HepG2 (cell line): ENCODE measurements around the gene MAPK6. TPM values are rescaled to one million over a fixed set of nuclear protein-coding genes. Genes with fewer than 3 reads are reported as not detected.

Source experiments
- HNF4A ChIP-seq: sonication (generic); formaldehyde crosslinking; IDR thresholded peaks from 2 replicates; pipeline ENCODE4 v1.4.0; 2020; ENCODE audit warnings: missing genetic modification reagents
- KDM2A ChIP-seq: sonication (generic); formaldehyde crosslinking; IDR thresholded peaks from 2 replicates; pipeline ENCODE4 v1.4.0; 2020; ENCODE audit warnings: low read depth, missing genetic modification reagents, borderline replicate concordance
- MAF1 ChIP-seq: sonication (generic); formaldehyde crosslinking; IDR thresholded peaks from 2 replicates; pipeline ENCODE4 v1.5.0; 2020; ENCODE audit warnings: missing genetic modification reagents, borderline replicate concordance
- MLX ChIP-seq: IDR thresholded peaks from 2 replicates; pipeline ENCODE4 v1.6.1; 2016
- NFIB ChIP-seq: sonication (generic); formaldehyde crosslinking; IDR thresholded peaks from 2 replicates; pipeline ENCODE4 v1.9.0; 2021; ENCODE audit warnings: missing genetic modification reagents, mild to moderate bottlenecking, borderline replicate concordance
- NR1H2 ChIP-seq: sonication (generic); formaldehyde crosslinking; IDR thresholded peaks from 2 replicates; pipeline ENCODE4 v1.8.1; 2022; ENCODE audit warnings: low read depth, missing genetic modification reagents, borderline replicate concordance
- PLRG1 ChIP-seq: fragments of 450-650 bp; conservative IDR thresholded peaks from 2 replicates; pipeline ENCODE4 v1.6.1; 2016
- SAFB2 ChIP-seq: sonication (generic); formaldehyde crosslinking; IDR thresholded peaks from 2 replicates; pipeline ENCODE4 v1.5.1; 2020; ENCODE audit warnings: missing genetic modification reagents, low read depth, mild to moderate bottlenecking, borderline replicate concordance
- SALL1 ChIP-seq: sonication (generic); formaldehyde crosslinking; IDR thresholded peaks from 2 replicates; pipeline ENCODE4 v1.8.0; 2022; ENCODE audit warnings: mild to moderate bottlenecking, missing genetic modification reagents
- SAP130 ChIP-seq: IDR thresholded peaks from 2 replicates; pipeline ENCODE4 v1.6.1; 2016; ENCODE audit warnings: low read depth
- SMAD3 ChIP-seq: sonication (generic); formaldehyde crosslinking; IDR thresholded peaks from 2 replicates; pipeline ENCODE4 v1.4.0; 2020; ENCODE audit warnings: missing genetic modification reagents
- SSRP1 ChIP-seq: IDR thresholded peaks from 2 replicates; pipeline ENCODE4 v1.6.1; 2016; ENCODE audit warnings: control low read depth
- SYNCRIP ChIP-seq: fragments of 200-400 bp; formaldehyde crosslinking; IDR thresholded peaks from 2 replicates; pipeline ENCODE4 v1.6.1; 2018; ENCODE audit warnings: mild to moderate bottlenecking, low read depth, low read length; ENCODE audit not compliant: insufficient read depth
- TFE3 ChIP-seq: IDR thresholded peaks from 2 replicates; pipeline ENCODE4 v1.6.1; 2016
- ZNF121 ChIP-seq: sonication (generic); formaldehyde crosslinking; IDR thresholded peaks from 2 replicates; pipeline ENCODE4 v1.5.0; 2020; ENCODE audit warnings: mild to moderate bottlenecking, missing genetic modification reagents
- ZNF138 ChIP-seq: sonication (generic); formaldehyde crosslinking; IDR thresholded peaks from 2 replicates; pipeline ENCODE4 v1.5.0; 2020; ENCODE audit warnings: mild to moderate bottlenecking, low read depth, missing genetic modification reagents
- ZNF577 ChIP-seq: sonication (generic); formaldehyde crosslinking; IDR thresholded peaks from 2 replicates; pipeline ENCODE4 v1.4.0; 2020; ENCODE audit warnings: mild to moderate bottlenecking, low read depth, missing genetic modification reagents, borderline replicate concordance
- ZSCAN5A ChIP-seq: sonication (generic); formaldehyde crosslinking; IDR thresholded peaks from 2 replicates; pipeline ENCODE4 v1.8.0; 2022; ENCODE audit warnings: mild to moderate bottlenecking, missing genetic modification reagents, borderline replicate concordance
- polyA plus RNA-seq, 8 experiments: library from polyadenylated mRNA; depleted of rRNA in 3 of 8; stranded (reverse) in 7 of 8; unstranded in 1 of 8; fragments of >200 nt; fragmentation: Illumina TruSeq in 4 of 8; extraction: Trizol in 4 of 8; gene quantifications; 2 replicates each; pipeline versions ENCODE4 v1.2.1 to v1.2.3, GENCODE V29; 2011 to 2016; ENCODE audit warnings: low read depth in 4 of 8, missing spikeins in 1 of 8, mixed read lengths in 1 of 8; ENCODE audit not compliant: insufficient read depth in 1 of 8
- total RNA-seq, 5 experiments: library from RNA; depleted of rRNA; stranded (reverse); fragments of >200 nt; fragmentation: Illumina TruSeq; extraction: Trizol; gene quantifications; 2 replicates each; pipeline ENCODE4 v1.2.3, GENCODE V29; 2016; ENCODE audit warnings: low read depth in 1 of 5
- TF ChIP-seq, protein P1 (sequence below): IDR thresholded peaks from 2 replicates; pipeline ENCODE4 v1.6.1; 2016; ENCODE audit warnings: low read depth
- TF ChIP-seq, protein P2 (sequence below): IDR thresholded peaks from 2 replicates; pipeline ENCODE4 v1.4.0; 2020; ENCODE audit warnings: mild to moderate bottlenecking, missing genetic modification reagents

The MAPK6 gene
- total and polyA plus RNA-seq, 2 of the 13 experiments (the other 11 are each of a cell fraction or from before 2014, with no cell fraction given): 89.5 to 99.7 TPM

DNA sequence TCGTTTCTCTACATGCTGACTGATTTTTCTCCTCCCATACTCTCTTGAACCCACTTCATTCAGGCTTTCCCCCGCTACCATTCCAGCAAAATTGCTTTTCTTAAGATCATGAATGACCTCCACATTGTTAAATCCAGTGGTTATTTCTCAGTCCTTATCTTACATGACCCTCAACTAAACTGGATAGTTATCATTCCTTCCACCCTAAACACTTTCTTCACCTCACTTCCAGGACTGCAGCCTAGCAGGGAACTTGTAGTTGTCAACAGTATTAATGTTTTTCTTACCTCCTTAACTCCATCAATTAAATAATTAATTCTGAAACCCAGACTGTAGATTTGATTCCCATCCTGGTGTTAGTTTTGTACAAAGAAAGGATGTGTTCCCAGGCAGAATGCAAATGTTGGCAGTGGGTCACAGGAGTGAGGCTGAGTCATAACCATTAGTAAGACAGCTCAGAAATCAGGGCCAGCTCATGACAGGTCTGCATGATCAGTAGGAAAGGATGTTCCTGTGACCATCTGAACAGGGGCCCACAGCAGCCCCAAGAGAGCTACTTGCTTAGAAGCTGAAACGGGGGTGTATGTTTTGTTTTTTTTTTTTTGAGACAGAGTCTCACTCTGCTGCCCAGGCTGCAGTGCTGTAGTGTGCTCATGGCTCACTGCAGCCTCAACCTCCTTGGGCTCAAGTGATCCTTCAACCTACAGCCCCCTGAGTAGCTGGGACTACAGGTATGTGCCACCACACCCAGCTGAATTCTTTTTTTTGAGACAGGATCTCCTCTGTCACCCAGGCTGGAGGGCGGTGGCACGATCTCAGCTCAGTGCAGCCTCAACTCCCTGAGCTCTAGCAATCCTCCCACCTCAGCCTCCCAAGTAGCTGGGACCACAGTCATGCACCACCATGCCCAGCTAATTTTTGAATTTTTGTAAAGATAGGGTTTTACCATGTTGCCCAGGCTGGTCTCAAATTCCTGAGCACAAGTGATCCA lies 84.5 kb downstream of the MAPK6 start (continued):
- TF ChIP-seq, protein P1, sequence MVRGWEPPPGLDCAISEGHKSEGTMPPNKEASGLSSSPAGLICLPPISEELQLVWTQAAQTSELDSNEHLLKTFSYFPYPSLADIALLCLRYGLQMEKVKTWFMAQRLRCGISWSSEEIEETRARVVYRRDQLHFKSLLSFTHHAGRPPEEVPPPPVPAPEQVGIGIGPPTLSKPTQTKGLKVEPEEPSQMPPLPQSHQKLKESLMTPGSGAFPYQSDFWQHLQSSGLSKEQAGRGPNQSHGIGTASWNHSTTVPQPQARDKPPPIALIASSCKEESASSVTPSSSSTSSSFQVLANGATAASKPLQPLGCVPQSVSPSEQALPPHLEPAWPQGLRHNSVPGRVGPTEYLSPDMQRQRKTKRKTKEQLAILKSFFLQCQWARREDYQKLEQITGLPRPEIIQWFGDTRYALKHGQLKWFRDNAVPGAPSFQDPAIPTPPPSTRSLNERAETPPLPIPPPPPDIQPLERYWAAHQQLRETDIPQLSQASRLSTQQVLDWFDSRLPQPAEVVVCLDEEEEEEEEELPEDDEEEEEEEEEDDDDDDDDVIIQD (CRISPR knock-in tag): peak; percentile 76
- TF ChIP-seq MAF1 (CRISPR knock-in tag): no peak
- TF ChIP-seq SALL1 (CRISPR knock-in tag): no peak
- no peak for TF ChIP-seq NR1H2 (CRISPR knock-in tag)
- peak; percentile 46; the same call in 1 of the 2 replicates for TF ChIP-seq ZNF121 (CRISPR knock-in tag)
- TF ChIP-seq TFE3 (CRISPR knock-in tag): peak; percentile 57; the same call in 1 of the 2 replicates
- TF ChIP-seq SYNCRIP: no peak
- TF ChIP-seq ZNF138 (CRISPR knock-in tag): no peak
- TF ChIP-seq SAP130 (CRISPR knock-in tag): peak; percentile 67
- no peak for TF ChIP-seq SSRP1 (CRISPR knock-in tag)
- TF ChIP-seq KDM2A: no peak
- TF ChIP-seq NFIB (CRISPR knock-in tag): no peak
- TF ChIP-seq SAFB2: no peak
- no peak for TF ChIP-seq PLRG1
- peak; percentile 63; the same call in 1 of the 2 replicates for TF ChIP-seq MLX
- no peak for TF ChIP-seq SMAD3 (CRISPR knock-in tag)
- no peak for TF ChIP-seq ZNF577 (CRISPR knock-in tag)
- TF ChIP-seq, protein P2, sequence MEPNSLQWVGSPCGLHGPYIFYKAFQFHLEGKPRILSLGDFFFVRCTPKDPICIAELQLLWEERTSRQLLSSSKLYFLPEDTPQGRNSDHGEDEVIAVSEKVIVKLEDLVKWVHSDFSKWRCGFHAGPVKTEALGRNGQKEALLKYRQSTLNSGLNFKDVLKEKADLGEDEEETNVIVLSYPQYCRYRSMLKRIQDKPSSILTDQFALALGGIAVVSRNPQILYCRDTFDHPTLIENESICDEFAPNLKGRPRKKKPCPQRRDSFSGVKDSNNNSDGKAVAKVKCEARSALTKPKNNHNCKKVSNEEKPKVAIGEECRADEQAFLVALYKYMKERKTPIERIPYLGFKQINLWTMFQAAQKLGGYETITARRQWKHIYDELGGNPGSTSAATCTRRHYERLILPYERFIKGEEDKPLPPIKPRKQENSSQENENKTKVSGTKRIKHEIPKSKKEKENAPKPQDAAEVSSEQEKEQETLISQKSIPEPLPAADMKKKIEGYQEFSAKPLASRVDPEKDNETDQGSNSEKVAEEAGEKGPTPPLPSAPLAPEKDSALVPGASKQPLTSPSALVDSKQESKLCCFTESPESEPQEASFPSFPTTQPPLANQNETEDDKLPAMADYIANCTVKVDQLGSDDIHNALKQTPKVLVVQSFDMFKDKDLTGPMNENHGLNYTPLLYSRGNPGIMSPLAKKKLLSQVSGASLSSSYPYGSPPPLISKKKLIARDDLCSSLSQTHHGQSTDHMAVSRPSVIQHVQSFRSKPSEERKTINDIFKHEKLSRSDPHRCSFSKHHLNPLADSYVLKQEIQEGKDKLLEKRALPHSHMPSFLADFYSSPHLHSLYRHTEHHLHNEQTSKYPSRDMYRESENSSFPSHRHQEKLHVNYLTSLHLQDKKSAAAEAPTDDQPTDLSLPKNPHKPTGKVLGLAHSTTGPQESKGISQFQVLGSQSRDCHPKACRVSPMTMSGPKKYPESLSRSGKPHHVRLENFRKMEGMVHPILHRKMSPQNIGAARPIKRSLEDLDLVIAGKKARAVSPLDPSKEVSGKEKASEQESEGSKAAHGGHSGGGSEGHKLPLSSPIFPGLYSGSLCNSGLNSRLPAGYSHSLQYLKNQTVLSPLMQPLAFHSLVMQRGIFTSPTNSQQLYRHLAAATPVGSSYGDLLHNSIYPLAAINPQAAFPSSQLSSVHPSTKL: peak; percentile 18; the same call in 1 of the 2 replicates
- TF ChIP-seq ZSCAN5A: no peak
- TF ChIP-seq HNF4A (CRISPR knock-in tag): no peak
